Kidney (tissue), 14 donors: Measurements from ENCODE around the gene WDR70. TPM values are rescaled to one million over a fixed set of nuclear protein-coding genes. Genes with fewer than 3 reads are reported as not detected.

Experiments
- DNase-seq, 5 donors: peaks; one replicate each; pipeline ENCODE4 v3.0.0-alpha.2; 2013 to 2020
- FAIRE-seq: peaks from 2 replicates; lab custom pipeline; 2012; peaks lifted over from hg19 to GRCh38; lab: Jason Lieb, UNC
- H3K27ac ChIP-seq, 2 donors: one replicate each; pipeline ENCODE4 v1.7.0; 2013; ENCODE audit warnings: low read depth in 2 of 2, low read length in 2 of 2, inconsistent platforms in 1 of 2
- H3K27me3 ChIP-seq: one replicate; pipeline ENCODE4 v1.7.1; 2013; ENCODE audit warnings: low read length, inconsistent platforms; ENCODE audit not compliant: control insufficient read depth, insufficient read depth
- H3K36me3 ChIP-seq, 3 donors: one replicate each; pipeline versions ENCODE4 v1.7.0 to v1.7.1; 2013; ENCODE audit warnings: low read length in 3 of 3, control low read depth in 1 of 3, inconsistent platforms in 1 of 3; ENCODE audit not compliant: insufficient read depth in 3 of 3, control insufficient read depth in 2 of 3
- H3K4me1 ChIP-seq, 3 donors: one replicate each; pipeline versions ENCODE4 v1.7.0 to v1.7.1; 2013; ENCODE audit warnings: low read length in 3 of 3, inconsistent platforms in 1 of 3, low read depth in 1 of 3; ENCODE audit not compliant: control insufficient read depth in 2 of 3, insufficient read depth in 2 of 3
- H3K4me3 ChIP-seq, 3 donors: one replicate each; pipeline versions ENCODE4 v1.7.0 to v1.8.1; 2013; ENCODE audit warnings: low read length in 3 of 3, control low read depth in 1 of 3, inconsistent platforms in 1 of 3
- H3K9ac ChIP-seq, 3 donors: one replicate each; pipeline versions ENCODE4 v1.7.0 to v1.7.1; 2013; ENCODE audit warnings: low read length in 3 of 3, control low read depth in 1 of 3, inconsistent platforms in 1 of 3
- H3K9me3 ChIP-seq, 3 donors: one replicate each; pipeline versions ENCODE4 v1.7.0 to v1.7.1; 2013; ENCODE audit warnings: low read length in 3 of 3, control low read depth in 1 of 3, inconsistent platforms in 1 of 3; ENCODE audit not compliant: control insufficient read depth in 2 of 3, insufficient read depth in 1 of 3
- intact Hi-C: fragments of 100-400 bp; cut with DNase I; formaldehyde crosslinking; loops from one replicate; pipeline ENCODE4 v1.11.1; 2022
- polyA plus RNA-seq: library from polyadenylated mRNA; stranded (reverse); fragments of 350-450 nt; fragmentation: Illumina TruSeq; extraction: RNeasy Lipid Tissue Mini Kit (QIAGEN cat#74804); gene quantifications from one replicate; pipeline ENCODE4 v1.2.3, GENCODE V29; 2014; ENCODE audit warnings: low read depth, low replicate concordance; ENCODE audit not compliant: insufficient read depth
- total RNA-seq: library from RNA; stranded (reverse); fragmentation: NEBNext Ultra II Directional; extraction: Animal tissue kit (Norgen Biotek cat#: 25700); gene quantifications from one replicate; pipeline ENCODE4 v1.2.1, GENCODE V29; 2021
- TF ChIP-seq, protein P1 (sequence below): IDR thresholded peaks from 3 replicates; pipeline ENCODE4 v1.5.1; 2012; ENCODE audit warnings: mild to moderate bottlenecking, moderate library complexity, borderline replicate concordance; ENCODE audit not compliant: insufficient read depth; ENCODE audit errors: extremely low read depth
- donor health status: control.
- donor health status: control.
- donor health status: control.
- donor health status: control.
- donor health status: control.
- donor health status: DM: yes; HTN: yes; CAD: no.
- donor health status: Normal renal cell carcinoma (clear cell type).

Gene WDR70
- total and polyA plus RNA-seq, 2 donors from 2014 or later, result 27.2 to 32.3 TPM

- DNase-seq (no peak), FAIRE-seq (no peak)
- intact Hi-C loops, result no loop called here
- Histone ChIP-seq H3K36me3 (no peaks in the 10 kb centered on the region), H3K4me1 (no peaks in the 10 kb centered on the region), H3K4me3 (no peak overlapping the region), H3K27ac (no peak overlapping the region), H3K9ac (no peak overlapping the region), H3K9me3 (peaks cover 0 to 3% (median 0%) of the 10 kb centered on the region in 3 donors), H3K27me3 (no peaks in the 10 kb centered on the region)
- TF ChIP-seq, protein P1, sequence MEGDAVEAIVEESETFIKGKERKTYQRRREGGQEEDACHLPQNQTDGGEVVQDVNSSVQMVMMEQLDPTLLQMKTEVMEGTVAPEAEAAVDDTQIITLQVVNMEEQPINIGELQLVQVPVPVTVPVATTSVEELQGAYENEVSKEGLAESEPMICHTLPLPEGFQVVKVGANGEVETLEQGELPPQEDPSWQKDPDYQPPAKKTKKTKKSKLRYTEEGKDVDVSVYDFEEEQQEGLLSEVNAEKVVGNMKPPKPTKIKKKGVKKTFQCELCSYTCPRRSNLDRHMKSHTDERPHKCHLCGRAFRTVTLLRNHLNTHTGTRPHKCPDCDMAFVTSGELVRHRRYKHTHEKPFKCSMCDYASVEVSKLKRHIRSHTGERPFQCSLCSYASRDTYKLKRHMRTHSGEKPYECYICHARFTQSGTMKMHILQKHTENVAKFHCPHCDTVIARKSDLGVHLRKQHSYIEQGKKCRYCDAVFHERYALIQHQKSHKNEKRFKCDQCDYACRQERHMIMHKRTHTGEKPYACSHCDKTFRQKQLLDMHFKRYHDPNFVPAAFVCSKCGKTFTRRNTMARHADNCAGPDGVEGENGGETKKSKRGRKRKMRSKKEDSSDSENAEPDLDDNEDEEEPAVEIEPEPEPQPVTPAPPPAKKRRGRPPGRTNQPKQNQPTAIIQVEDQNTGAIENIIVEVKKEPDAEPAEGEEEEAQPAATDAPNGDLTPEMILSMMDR, result no peak
These were observed 422.4 kb downstream of the WDR70 start for GRCh38 chr5:37801521-37801920.

Other genes with a start within 250 kb of the WDR70 start
- 23.3 TPM for gene CPLANE1, start 129.9 kb upstream of the WDR70 start, total RNA-seq
- gene CPLANE1, start 129.9 kb upstream of the WDR70 start, polyA plus RNA-seq, result 3.7 TPM
- gene NUP155, start 8.2 kb upstream of the WDR70 start, total RNA-seq, result 21.5 TPM
- 4.2 TPM for gene NUP155, start 8.2 kb upstream of the WDR70 start, polyA plus RNA-seq